A549 treated with AZD9567 at 1 μM for 4 hours (cell line): ENCODE results near the gene DTYMK. TPM values are rescaled to one million over a fixed set of nuclear protein-coding genes. Genes with fewer than 3 reads are reported as not detected.

Source experiments
- total RNA-seq: library from RNA; stranded (reverse); fragments of 200-300 nt; extraction: Qiagen RNA extraction; gene quantifications from 5 replicates; pipeline ENCODE4 v1.2.3, GENCODE V29; 2022; ENCODE audit not compliant: insufficient read depth

The DTYMK gene
- total RNA-seq: 129 to 146 TPM (median 135 TPM) in 5 replicates

GRCh38 chr2:241686650-241687425 lies at the start of gene DTYMK:
DTYMK (minus strand) TSS chr2:241686815; CDS start chr2:241686783, 32 bp downstream.

GRCh38 chr2:241734467-241735208 lies 48.0 kb upstream of the DTYMK start, which contains the start of gene D2HGDH:
D2HGDH (plus strand) TSS chr2:241734630; CDS start chr2:241735225, 595 bp downstream.

GRCh38 chr2:241701399-241702154 lies 15.0 kb upstream of the DTYMK start, which contains the start of gene ING5:
ING5 (plus strand) TSS chr2:241702039; CDS start chr2:241702066, 27 bp downstream.

GRCh38 chr2:241637018-241637794 lies 49.4 kb downstream of the DTYMK start, which contains the start of the genes ATG4B and THAP4:
ATG4B (plus strand) TSS chr2:241637693; CDS start chr2:241637715, 22 bp downstream.
THAP4 (minus strand) TSS chr2:241637158; CDS start chr2:241637017, 141 bp downstream.

Other genes with a start within 250 kb of the DTYMK start
- 108 to 151 TPM (median 116 TPM) in 5 replicates for gene STK25, start 178.2 kb downstream of the DTYMK start, total RNA-seq
- 27.3 to 40.9 TPM (median 38.7 TPM) in 5 replicates for gene BOK, start 128.1 kb downstream of the DTYMK start, total RNA-seq
- gene THAP4, start 49.7 kb downstream of the DTYMK start, total RNA-seq: 55.0 to 83.5 TPM (median 73.6 TPM) in 5 replicates
- 49.7 to 59.3 TPM (median 55.9 TPM) in 5 replicates for gene ATG4B, start 49.1 kb downstream of the DTYMK start, total RNA-seq
- 20.8 to 23.8 TPM (median 21.8 TPM) in 5 replicates for gene ING5, start 15.2 kb upstream of the DTYMK start, total RNA-seq
- gene D2HGDH, start 47.8 kb upstream of the DTYMK start, total RNA-seq: 6.3 to 13.6 TPM (median 11.8 TPM) in 5 replicates
- gene GAL3ST2, start 90.0 kb upstream of the DTYMK start, total RNA-seq: 0.09 to 0.34 TPM (median 0.19 TPM) in 4 of 5 replicates, not detected in the other
- gene NEU4, start 122.4 kb upstream of the DTYMK start, total RNA-seq: 0.20 to 0.25 TPM (median 0.21 TPM) in 4 of 5 replicates, not detected in the other
- not detected in 5 replicates for gene PDCD1, start 172.1 kb upstream of the DTYMK start, total RNA-seq
- not detected in 5 replicates for gene RTP5, start 182.9 kb upstream of the DTYMK start, total RNA-seq